Measurements from ENCODE around the gene OAS1. TPM values are rescaled to one million over a fixed set of nuclear protein-coding genes. Genes with fewer than 3 reads are reported as not detected.

OAS1 gene
- 7.5 and 21.6 TPM in 2 replicates for total RNA-seq

GRCh38 chr12:112906712-112907414 is at the start of gene OAS1:
OAS1 (plus strand) TSS chr12:112906962; CDS start chr12:112907040, 78 bp downstream.

GRCh38 chr12:112937741-112938719 is 31.3 kb downstream of the OAS1 start, which contains the start of gene OAS3:
OAS3 (plus strand) TSS chr12:112938474; CDS start chr12:112938531, 57 bp downstream.

Other genes with a start within 250 kb of the OAS1 start
- gene RPH3A, start 115.2 kb upstream of the OAS1 start, total RNA-seq: under 0.01 and 0.29 TPM in 2 replicates
- 8.5 and 13.7 TPM in 2 replicates for gene OAS3, start 31.5 kb downstream of the OAS1 start, total RNA-seq
- gene OAS2, start 71.6 kb downstream of the OAS1 start, total RNA-seq: 3.3 and 4.6 TPM in 2 replicates
- not detected in 2 replicates for gene DTX1, start 149.8 kb downstream of the OAS1 start, total RNA-seq
- not detected in 2 replicates for gene RASAL1, start 228.8 kb downstream of the OAS1 start, total RNA-seq
- gene CFAP73, start 242.8 kb downstream of the OAS1 start, total RNA-seq: not detected in 2 replicates